NCI-H2171 treated with DMSO at 0.1 percent for 48 hours (cell line): ENCODE measurements around the gene RGL3.

Source experiments
- DNase-seq: peaks from one replicate; lab custom pipeline; 2025; lab: John Stamatoyannopoulos, UW

The RGL3 gene

DNA sequence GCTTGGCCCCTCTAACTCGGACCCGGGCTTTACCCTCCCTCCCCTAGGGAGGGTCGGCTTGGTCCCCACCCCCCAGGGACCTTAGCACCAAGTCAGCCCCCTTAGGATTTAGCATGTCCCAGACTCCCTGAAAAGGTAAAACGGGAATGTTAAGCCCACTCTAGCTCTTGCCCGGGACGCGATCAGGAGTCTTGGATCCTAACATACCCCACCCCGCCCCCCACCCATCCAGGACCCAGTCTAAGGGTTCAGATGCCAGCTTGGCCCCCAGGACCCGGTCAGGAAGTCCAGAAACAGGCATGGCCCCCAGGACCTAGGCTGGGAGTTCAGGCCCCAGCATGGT is 35.4 kb downstream of the RGL3 start:
- DNase-seq, result no peak

DNA sequence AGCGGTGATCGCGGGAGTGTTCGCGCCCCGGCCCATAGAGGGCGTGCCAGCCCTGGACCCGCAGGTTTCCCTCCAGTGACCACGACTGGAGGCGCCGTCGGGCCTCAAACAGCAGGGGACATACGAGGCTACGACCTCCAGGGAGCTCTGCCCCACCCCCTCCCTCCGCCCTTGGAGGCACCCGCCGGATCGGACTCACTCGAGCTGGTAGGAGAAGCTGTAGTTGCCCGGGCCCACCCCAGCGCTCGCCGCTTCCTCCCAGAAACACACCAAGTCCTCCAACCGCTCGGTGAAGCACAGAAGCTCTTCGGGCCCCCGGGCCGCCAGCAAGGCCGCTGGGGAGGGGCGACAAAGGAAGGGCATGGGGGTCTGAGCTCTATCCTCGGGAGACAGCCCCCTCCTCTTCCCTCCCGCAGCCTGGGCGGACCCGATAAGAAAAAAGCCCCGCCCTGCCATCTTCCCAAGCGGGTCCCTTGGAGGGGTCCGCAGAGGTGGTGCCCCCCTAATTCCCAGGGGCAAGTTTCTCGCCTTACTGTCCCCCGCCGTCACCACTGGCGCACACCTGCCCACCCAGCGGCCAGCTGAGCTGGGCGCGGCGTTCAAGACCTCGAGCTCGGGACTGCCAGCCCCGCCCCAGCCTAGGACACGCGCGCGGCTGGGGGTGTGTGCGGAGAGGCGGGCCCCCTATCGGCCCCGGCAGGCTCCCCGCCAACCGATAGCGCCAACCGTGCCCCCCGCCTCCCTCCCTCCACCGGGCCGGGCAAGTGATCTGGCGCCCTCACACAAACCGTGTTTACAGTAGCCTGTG is 36.0 kb downstream of the RGL3 start:
- DNase-seq, result peak; percentile 37

DNA sequence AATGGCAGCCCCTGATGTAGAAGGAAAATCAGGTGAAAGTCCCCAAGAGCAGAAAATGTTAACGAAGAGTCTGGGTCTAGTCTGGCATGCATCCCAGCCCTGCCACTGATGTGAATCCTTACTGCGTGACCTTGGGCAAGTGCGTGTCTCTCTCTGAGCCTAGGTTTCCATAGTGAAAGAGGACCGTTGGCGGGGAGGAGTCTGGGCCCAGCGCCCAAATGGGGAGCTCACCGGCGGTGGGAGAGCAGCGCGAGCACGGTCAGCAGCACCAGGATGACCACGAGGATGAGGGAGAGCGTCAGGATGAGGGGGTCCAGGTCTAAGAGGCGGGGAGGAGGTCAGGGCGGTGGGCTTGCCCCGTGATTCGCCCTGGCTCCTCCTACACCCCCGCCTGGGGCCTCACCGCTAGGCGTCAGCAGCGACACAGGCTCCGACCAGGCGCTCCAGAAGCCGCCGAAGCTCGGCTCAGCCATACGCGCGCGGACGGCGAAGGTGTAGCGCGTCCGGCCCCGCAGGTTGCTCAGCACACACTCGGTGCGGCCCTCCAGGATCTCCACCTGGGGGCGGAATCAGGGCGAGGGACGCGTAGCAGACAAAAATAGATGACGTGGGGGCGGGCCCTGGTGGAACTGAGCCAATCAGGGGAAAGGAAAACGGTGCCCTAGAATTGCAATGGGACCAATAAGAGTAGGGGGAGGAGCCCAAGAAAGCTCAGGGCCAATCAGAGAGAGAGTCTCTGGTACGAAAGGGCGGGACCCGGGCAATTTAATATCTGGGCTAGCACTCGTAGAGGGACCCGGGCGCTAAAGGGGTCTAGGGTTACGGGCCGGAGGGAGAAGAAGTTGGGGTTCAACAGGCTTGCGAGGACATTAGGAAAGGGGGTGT is 38.2 kb downstream of the RGL3 start:
- no peak for DNase-seq

DNA sequence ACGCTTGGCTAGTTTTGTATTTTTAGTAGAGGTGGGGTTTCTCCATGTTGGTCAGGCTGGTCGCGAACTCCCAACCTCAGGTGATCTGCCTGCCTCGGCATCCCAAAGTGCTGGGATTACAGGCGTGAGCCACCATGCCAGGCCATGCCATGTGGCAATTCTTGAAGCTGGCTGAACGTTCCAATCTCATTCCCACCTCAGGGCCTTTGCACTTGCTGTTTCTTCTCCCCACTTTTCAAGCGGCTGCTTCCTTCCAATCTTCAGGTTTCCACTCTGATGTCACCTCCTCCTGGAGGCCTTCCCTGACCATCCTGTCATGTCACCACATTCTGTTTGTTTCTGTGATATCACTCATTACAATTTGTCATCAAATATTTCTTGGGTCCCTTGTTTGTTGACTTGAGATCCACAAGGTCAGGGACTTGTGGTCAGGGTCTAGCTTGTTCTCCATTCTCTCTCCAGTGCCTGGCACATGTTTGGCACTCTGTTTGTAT is 39.2 kb downstream of the RGL3 start:
- DNase-seq, result no peak

DNA sequence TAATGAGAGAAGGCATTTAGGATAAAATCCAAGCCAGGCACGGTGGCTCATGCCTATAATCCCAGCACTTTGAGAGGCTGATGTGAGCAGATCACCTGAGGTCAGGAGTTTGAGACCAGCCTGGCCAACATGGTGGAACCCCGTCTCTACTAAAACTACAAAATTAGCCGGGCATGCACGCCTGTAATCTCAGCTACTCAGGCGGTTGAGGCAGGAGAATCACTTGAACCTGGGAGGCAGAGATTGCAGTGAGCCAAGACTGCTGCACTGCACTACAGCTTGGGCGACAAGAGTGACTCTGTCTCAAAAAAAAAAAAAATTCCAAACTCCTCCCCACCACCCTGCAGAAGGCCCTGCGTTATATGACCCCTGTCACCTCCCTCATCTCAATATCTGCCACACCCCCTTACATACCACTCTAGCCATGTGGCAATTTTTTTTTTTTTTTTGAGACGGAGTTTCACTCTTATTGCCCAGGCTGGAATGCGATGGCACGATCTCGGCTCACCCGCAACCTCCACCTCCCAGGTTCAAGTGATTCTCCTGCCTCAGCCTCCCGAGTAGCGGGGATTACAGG is 39.8 kb downstream of the RGL3 start:
- DNase-seq, result peak; percentile 9

DNA sequence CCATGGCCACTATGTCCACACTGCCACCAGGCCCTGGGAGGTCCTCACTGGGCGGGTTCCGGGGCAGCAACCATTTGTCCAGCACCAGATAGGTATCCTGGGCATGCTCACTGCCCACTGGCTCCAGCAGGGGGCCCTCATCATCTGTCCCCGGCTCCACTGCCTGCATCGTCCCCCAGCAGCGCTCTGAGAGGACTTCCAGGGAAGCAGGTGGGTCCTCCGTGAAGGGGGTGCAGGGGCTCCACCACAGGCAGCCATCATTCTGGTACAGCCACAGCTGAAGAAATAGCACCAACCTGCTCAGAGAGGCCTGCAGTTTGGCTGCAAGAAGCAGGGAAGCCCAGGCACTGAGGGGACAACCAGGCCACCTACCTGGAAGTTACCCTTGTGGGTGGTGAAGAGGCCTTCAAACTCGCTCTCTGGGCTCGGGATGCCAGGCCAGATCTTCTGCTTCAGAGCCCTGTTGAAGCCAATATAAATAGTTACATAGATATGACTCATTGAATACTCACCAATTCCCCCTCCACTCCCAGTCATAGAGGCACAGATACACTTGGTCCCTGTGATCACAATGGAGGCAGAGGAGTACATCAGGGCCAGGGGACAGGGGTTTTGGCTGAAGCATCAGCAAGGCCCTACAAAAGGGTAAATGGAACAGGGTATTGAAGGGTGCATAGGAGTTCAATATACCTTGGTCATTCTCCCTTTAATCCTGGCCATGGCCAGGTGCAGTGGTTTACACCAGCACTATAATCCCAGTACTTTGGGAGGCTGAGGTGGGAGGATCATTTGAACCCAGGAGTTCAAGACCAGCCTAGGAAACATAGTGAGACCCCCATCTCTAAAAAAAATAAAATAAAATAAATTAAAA is 40.6 kb downstream of the RGL3 start:
- DNase-seq, result no peak

DNA sequence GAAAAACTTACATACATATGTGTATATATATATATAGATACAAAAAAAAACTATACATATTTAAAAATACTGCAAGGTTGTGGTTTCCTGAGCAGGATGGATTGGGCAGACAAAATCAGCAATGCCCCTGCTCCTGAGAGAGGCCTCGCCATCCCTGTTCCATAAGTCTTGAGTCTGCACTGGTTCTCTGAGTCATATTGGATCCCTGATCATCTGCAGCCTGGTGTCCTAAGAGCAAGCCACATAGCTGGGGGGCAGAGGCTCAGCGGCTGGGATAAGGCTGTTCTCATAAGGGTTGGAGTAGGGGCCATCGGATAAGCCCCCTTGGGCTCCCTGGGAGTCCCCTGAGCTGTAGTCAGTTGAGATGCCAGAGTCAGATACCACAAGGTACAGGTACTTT is 41.4 kb downstream of the RGL3 start:
- no peak for DNase-seq

DNA sequence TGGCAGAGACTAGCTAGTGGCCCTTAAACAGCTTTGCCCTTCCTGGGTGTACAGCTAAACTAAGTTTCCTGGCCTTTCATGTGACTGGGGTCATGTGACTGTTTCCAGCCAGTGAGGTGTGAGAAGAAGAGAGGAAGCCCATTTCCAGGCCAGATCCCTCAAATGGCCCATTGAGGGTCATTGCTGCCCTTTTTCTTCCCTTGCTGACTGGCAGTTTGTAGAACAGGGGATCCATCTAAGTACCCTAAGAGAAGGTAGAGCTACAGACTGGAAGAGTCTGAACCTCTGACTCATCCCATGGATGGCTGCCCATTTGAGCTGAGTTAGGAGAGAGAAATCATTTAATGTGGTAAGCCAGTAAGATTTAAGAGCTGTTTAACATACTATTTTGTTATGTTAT is 41.9 kb downstream of the RGL3 start:
- DNase-seq, result no peak

DNA sequence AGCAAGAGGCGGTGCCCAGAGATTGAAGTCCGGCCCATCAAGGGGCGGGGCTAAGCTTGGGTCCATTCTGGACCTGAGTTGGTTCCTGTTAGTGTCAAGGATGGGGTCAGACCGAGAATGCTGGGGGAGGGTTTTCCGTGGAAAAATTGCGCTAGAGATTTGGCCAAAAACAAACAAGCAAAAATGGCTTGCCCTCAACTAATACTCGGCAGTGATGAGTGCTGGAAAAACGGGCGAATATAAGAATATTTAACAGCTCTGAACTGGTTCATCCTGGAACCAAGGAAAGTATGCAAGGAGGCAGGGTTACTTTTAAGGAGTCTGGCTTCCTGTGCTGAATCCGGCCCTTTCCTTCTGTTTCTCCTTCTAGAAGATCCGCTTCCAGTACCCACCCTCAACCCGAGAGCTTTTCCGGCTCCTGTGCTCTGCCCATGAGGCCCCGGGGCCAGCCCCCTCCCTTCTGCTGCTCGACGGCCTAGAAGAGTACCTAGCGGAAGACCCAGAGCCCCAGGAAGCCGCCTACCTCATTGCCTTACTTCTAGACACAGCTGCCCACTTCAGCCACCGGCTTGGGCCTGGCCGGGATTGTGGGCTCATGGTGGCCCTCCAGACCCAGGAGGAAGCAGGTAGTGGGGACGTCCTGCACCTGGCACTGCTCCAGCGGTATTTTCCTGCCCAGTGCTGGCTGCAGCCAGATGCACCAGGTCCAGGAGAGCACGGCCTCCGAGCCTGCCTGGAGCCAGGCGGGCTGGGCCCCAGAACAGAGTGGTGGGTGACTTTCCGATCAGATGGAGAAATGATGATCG is 43.8 kb downstream of the RGL3 start:
- DNase-seq, result no peak

DNA sequence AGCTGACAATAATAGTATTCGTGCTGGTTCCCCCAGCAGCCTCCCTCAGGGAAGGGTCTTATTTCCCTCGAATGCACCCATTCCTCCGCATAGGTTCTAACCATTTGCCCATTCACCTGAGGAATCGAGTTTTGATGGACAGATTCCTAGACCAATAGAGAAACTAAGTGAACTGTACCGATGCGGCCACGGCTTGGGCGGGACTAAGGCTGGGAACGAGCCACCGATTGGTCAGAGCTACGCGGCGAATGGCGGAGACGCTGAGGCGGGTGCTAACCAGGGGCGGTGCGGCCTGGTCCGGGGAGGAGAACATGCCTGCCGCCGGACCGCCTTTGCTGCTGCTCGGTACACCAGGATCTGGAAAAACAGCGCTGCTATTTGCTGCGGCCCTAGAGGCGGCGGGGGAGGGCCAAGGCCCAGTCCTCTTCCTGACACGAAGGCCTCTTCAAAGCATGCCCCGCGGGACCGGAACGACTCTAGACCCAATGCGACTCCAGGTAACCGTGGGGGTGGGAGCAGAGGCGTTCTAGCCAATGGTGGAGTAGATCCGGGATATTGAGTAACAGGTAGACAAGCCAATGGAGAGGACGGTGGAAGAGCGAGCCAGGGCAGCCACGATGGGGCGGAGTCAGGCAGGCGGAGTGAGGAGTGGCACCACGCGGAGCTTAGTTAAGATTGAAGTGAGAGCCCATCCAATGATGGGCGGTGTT is 44.5 kb downstream of the RGL3 start, which contains the start of gene SWSAP1:
TSS of gene SWSAP1 (plus strand) at position 234 of the 710 bp plus-strand sequence. CDS start at position 249, 15 bp downstream.
- DNase-seq, result peak; percentile 100

DNA sequence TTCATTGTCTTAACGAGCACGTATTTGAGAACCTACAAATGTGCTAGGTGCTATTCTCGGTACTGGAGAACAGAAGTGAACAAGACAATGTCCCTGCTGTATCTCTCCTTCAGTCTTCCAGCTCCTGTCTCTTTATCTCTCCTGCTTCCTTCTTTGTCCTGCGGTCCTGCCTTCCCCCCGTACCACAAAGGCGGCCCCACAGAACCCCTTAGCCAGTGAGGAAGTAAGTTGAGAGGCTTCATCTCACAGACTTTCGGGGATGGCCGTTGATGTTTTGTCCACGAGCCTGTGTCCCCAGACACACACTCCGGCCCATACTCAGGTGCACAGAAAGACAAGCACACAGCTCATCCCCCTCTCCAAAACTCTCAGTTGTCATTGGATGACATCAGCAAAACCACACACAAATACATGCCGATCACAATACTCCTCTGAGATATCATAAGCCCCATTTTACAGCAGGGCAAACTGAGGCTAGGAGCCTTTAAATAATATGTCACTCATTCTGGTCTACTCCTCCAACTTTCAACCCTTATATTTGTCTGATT is 45.2 kb downstream of the RGL3 start:
- DNase-seq, result no peak

DNA sequence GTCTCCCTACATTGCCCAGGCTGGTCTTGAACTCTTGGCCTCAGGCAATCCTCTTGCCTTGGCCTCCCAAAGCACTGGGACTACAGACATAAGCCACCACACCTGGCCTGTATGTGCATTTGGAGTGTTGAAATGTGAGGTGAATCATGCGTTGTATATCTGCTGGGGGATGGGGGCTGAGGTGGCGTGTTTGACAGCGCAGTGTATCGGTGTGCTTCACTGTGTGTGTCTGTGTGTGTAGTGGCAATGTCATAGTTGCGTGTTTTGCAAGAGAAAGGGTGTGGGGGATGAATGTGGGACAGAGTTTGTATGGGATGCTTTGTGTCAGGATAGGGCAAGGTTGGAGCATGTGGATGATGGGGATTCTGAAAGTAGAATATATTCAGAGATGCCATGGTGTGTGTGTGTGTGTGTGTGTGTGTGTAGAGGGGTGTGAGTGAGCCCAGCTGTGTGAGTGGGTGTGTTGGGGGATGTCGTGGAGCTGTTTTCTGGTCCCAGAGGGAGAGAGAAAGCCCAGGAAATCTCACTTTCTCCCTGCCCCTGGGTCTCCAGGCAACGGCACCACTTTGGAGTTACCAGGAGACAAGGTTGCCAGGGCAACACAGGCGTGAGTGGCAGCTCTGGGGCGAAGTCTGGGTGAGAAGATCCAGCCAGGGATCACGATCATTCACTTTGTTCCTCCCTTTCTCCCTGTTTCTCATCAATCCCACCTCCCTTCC is 45.8 kb downstream of the RGL3 start:
- DNase-seq, result peak; percentile 79

DNA sequence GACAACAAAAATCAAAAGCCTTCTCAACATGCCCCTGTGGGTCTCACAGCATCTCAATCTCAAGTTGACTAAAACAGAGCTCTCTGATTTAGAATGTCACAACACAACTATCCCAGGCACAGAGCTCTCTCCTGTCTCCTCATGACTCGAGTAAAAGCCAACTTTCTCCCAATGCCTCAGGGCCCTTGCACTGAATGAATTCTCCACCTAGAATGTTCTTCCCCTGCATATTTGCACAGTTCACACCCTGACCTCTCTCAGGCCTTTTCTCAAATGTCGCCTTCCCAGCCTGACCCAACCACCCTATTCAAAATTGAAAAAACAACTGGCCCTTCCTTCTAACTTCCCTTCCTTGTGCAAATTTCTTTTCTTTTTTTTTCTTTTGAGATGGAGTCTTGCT is 48.4 kb downstream of the RGL3 start:
- no peak for DNase-seq

DNA sequence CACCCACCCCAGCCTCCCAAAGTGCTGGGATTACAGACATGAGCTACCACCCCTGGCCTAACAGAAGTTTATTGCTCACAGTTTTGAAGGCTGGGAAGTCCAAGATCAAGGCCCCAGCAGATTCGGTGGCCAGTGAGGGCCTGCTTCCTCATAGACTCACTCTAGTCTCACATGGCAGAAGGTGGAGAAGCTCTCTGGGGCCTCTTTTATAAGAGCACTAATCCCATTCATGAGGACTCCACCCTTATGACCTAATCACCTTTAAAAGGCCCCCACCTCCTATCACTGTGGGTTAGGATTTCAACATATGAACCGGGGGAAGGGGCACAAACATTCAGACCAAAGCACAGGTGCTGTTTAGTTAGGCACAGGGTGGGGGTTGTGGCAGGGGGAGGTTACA is 51.6 kb downstream of the RGL3 start:
- DNase-seq, result no peak

DNA sequence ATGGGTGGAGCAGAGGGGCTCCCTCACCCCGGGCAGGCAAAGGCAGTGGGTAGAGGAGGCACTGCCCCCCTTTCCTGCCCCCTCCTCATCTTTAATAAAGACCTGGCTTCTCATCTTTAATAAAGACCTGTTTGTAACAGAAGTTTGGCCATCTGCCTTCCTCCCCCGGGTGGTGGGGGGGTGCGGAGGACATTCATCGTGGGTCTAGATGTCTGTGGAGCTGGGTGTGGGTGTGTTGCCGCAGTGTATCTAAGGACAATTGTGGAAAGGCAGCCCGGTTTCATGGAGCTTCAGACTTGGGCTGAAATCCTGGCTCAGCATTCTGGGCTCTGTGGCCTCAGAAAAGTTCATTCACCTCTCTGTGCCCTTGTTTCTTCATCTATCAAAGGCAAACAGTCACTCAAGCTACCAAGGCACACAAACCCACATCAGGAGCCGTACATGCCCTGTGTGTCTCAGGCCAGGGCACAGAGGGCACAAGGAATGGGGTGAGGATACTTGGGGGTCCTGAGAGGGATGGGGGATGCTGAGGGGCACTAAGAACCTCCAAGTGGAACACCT is 53.5 kb downstream of the RGL3 start:
- no peak for DNase-seq

DNA sequence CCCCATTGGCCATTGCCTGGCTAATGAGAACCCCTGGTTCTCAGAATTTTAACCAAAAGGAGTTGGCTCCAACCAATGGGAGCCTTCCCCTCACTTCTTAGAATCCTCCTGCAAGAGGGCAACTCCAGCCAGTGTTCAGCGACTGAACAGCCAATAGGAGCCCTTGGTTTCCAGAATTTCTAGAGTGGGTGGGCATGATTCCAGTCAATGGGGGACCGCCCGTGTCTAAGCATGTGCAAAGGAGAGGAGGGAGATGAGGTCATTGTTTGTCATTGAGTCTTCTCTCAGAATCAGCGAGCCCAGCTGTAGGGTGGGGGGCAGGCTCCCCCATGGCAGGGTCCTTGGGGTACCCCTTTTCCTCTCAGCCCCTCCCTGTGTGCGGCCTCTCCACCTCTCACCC is 54.2 kb downstream of the RGL3 start:
- no peak for DNase-seq

DNA sequence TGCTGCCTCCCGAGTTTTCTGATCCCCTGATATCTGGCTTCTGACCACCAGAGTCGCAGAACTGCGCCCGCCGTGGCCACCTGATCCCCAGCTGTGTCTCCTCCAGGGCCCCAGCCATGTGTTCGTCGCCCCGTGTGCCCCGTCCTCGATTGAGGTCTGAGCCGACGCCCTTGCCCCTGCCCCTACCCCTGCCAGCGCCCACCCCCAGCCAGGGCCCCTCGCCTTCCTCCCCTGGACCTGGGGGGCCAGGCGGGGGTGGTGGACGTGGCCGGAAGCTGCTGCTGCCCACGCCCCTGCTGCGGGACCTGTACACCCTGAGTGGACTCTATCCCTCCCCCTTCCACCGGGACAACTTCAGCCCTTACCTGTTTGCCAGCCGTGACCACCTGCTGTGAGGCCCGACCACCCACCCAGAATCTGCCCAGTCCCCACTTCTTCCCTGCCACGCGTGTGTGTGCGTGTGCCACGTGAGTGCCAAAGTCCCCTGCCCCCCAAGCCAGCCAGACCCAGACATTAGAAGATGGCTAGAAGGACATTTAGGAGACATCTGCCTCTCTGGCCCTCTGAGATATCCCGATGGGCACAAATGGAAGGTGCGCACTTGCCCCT is 54.7 kb downstream of the RGL3 start:
- DNase-seq, result no peak

DNA sequence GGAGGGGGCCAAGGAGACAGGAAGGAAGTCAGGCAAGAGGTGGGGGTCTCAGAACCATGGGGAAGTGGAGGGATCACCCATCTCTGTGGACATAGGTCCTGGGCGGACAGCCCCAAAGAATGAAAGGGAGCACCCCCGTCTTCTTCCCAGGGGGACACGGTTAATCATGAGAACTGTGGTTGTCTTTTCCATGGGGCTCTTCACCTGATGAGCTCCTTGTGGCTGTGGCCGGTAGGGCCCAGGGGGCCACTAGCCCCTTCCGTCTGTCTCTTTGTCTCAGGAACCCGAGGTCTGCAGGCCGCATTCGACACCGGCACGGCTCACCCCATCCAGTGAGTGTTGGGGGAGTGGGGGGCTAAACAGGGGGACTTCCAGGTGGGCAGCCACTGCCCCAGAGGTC is 55.2 kb downstream of the RGL3 start:
- no peak for DNase-seq
